Stimulated activated CD4-positive, alpha-beta T cell treated with anti-CD3 and anti-CD28 coated beads, Interleukin-4, amount 100 ng/mL, for 24 hours (primary cell): ENCODE measurements around the gene GBGT1.

Experiments used
- DNase-seq: peaks from one replicate; pipeline ENCODE4 v3.0.0-alpha.2; 2020

Gene GBGT1

DNA sequence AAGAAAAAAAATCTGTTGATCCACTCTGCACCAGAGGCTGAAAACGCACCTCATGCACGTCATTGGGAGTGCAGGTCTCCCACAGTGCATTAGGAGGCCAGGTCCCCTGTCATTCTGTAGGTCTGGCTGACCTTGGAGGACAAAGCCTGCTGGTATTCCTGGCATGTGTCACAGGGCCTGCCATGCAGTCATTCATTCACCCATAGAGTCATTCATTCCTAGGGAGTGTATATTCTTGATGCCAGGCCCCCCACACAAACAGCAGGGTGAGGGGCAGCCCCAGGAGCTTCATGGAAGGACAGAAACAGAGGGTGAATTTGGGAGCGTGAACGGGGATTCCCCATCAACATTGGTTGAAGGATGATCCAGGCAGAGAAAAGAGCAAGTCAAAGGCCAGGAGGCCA, 2.2 kb downstream of the GBGT1 start:
- no peak for DNase-seq

DNA sequence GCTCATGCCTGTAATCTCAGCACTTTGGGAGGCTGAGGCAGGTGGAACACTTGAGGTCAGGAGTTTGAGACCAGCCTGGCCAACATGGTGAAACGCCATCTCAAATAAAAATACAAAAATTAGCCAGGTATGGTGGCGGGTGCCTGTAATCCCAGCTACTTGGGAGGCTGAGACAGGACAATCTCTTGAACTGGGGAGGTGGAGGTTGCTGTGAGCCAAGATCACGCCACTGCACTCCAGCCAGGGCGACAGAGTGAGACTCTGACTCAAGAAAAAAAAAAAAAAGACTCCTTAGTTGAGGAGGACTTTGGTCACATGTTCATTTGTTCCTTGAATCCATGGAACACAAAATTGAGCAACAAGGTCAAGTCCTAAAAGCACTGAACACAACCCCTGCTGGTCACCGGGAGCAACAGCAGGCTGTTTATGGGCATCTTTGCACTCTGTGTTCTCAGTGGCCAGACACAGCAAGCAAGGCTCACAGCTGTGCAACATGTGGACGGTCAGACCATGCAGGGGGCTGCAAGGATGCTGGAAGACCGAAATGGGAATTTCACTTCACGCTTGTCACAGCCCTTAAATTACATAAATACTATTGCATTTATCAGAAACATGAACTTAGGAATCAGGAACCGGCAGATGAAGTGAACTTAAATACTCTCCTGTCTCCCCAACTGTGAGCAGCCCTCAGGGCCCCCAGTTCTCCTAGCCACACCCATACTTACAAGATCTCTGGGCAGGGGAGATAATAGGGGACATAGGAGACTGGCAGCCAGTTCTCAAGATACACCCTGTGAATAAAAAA, 2.8 kb downstream of the GBGT1 start:
- DNase-seq = peak; percentile 49

DNA sequence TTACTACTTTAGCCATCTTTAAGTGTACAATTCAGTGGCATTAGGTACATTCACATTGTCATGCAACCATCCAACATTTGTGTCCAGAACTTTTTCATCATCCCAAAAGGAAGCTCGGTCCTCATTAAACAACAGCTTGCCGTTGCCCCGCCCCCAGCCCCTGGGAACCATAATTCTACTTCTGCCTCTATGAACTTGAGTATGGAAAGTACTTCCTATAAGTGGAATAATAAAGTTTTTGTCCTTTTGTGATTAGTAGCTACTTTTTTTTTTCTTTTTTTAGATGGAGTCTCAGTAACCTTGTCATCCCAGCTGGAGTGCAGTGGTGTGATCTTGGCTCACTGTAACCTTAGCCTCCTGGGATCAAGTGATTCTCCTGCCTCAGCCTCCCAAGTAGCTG, 5.0 kb downstream of the GBGT1 start:
- DNase-seq = no peak

DNA sequence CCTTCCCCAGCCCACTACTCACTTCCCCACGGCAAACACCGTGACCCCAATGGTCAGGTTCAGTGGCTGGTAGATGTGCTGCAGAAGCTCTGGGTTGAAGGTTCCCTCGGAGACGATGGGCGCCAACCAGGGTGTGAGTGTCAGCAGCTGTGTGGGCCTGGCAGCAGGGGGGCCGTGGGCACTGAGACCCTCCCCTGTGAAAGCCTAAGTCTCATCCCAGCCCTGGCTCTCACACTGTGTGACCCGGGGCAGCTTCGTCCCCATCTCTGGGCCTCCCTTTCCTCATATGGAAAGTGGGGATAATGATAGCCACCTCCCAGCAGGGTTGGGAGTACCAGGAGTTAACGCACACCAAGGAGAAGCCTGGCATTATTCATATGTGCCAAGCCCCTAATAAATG, 8.6 kb downstream of the GBGT1 start:
- DNase-seq = no peak

DNA sequence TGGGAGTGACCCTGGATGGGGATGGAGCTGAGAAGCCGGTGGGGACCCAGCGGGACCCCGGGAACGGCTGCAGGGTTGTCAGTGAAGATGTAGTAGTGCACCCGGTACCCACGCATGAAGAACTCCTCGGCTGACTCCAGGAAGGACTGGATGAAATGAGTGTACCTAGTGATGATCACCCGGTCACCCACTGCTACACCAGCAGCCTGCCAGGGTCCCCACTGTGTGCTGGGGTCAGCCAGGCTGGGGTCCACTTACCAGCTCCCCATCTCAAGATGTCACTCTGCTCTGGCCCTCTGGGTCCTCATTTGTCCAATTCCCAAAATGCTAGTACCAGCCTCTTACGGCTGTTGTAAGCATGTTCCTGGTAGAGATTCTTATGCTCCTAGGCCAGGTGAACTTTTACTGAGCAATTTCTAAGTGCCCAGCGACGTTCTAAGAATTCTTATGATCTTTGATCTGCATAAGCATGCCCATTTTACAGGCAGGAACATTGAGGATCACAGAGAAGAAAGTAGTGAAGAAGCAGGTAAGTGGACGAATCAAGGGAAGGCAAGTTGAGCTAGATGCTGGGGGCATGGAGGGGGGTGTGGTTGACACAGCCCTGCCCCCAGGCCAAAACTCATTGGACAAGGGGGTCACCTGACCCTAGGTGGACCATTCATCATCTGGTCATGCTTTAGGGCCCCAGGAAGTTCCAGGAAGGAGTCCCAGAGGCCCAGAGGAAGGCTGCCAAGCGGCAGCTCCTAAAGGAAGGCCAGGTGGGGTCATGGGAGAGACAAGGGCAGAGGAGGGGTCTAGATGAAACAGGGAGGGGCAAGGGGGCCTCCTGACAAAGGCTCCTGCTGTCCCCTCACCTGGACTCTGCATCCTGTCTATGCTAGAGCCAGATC, 9.4 kb downstream of the GBGT1 start:
- no peak for DNase-seq

DNA sequence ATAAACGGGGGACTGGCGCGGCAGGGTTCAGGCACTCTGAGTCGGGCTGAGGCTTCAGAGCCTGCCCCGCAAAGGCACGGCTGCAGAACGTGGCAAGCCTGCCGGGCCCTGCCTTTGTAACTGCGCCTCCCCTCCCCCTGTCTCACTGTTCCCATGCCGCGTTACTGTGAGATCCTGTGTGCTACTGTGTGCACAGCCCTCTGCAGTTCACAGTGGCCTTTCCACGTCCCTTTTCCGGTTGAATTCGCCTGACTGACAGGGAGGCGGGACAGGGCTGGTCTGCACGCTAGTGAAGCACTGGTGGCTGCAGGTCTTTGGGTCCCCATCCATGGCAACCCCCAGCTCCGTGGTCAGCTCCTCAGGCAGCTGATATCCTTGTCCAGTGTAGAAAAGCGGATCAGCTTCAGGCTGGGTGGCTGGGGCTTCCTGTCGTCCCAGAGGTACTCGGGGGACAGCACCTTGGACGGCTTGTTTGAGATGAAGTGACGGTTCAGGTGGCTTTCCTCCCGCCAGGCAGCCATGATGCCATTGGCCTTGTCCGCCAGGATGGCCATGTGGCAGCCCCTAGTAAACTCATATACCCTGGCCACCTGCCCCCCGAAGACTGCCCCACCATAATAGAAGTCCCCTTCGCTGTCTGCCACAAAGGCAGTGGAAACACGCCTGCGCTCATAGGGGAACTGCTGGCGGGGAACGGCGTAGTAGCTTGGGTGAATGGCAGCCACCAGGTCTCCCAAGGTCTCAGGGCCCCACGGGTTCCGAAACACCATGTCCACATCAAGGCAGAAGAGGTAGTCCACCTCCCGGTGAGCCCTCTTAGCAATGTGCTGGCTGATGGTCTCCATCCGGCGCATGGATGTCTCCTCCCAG, 10.3 kb downstream of the GBGT1 start:
- DNase-seq = no peak

DNA sequence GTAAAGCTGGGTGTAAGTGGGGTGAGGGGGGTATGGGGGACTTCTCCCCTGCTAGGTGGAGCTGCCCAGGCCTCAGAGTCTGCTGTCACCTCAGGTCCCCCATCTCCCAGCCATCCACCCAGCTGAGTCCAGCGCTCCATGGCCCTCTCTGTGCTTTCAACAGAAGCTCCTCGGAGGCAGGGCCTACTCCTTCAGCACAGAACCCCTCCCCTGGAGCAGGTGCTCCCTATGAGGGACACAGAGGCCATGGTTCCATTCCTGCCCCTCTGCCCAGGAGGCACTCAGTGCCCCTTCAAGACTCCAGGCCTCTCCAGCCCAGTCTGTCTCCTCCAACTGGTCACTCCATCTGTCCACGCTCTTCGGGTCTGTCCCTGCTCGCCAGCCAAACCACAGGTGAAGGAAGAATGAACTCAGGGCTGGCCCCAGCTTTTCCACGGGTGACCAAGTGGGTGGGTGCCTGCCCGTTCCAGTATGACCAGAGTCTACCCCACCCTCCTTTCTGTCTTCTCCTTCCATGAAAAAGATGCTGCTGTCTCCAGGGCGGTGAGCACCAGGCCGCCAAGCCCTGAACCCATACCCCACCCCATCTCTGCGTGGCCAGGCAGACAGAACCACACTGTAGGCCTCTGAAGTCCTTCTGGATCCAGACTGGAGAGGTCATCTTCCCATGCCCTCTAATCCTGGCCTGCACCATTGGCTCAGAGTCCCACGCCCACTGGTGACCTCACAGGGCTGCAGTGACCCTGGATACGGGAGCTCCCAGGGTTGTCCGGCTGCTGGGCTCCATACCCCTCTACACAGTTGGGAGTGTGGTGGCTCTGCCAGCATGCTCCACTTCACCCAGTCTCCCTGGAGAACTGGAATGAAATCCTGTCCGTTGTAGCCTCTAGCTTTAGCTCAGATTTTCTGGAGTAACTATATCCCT, 11.9 kb downstream of the GBGT1 start:
- DNase-seq = no peak

DNA sequence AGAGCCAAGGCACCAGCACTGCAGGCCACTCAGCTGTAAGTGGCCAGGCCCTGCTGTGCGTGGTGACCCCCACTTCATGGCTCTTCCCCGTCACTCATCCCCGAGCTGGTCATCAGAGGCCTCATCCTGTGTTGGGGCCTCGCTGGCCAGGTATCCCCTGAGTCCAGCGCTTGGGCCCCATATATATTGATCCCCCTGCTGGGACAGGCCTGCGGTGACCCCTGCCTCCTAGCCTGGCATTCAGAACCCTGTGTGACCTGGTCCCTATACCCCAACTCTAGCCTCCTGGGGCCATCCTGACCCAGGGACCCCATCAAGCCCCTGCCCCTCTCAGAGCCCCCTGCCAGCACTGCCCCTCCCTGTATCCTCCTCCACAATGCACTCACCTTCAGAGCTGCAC, 12.7 kb downstream of the GBGT1 start:
- no peak for DNase-seq

DNA sequence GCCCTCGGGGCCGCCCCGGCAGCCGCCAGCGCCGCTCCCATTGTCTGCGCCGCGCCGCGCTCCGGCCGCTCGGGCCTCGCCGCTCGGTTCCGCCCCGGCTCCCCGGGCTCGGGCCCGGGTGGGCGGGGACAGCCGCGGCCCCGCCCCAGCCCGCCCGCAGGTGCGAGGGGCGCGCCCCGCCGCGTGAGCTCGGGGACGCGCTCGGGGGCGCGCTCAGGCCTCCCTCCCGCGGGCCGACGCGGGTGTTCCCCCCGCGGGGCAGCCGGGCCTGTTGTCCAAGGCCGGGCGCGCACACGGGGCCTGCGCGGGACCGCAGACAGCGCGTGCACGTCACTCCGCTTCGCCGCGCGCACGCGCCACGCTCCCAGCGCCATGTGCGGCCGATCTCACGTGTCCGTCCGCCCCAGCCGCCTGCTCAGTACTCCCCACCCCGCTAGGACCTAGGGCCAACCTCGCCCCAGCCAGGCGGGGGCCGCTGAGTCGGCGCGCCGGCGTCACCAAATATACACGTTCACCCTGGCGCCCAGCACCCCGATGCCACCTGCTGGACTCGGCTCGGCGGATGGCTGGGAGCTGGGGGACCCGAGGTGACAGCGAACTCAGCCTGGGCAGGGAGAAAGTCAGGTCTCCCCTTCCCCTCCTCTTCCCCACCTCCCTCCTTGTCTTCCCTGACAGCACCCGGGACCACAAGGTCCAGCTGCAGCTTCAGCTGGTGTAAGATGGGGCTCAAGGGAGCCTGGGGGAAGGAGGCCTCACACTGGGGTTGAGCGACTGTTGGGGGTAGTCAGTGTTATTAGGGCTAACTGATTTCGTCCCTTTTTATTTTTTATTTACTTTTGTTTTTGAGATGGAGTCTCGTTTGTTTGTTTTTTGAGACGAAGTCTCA, 14.3 kb downstream of the GBGT1 start:
- peak; percentile 82 for DNase-seq

DNA sequence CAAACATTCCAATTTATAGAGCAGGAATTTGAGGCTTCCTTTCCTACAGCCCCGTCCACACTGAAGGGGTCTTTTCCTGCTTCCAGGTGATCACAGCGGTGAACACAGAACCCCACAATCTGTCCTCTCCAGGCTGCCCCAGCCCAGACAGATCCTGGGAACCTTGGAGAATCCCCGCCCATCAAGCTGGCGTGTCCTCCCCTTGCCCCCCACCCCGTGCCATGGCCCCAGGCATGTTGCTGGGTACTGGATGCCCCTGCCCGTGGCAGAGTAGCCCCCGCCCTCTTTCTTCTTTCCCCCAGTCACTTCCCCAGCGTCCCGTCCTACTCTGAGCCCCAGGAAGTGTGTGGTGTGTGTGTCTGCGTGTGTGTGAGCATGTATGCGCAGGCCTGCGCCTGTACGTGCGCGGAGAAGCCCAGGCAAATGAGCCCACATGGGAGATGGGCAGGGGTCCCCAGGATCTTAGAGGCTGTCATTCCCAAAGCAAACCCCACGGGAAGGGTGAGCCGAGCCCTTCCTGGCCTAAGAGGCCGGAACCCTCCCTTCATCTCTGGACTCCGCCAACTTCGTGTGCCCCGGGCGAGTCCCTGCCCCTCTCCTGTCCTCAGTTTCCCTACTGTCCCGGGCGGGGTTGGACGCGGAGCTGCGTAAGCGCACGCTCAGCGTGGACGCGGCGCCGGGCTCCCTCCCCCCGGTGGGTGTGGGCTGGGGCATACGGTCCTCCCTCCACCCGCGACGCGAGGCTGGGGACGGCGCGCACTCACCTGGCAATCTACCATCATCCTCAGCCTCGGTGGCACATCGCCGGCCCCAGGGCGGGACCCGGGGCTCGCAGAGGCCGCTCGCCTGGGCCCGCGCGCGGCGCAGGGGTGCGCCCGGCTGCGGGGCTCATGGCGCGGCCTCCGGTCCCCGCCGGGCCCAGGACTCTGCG, 15.2 kb downstream of the GBGT1 start:
- peak; percentile 61 for DNase-seq

DNA sequence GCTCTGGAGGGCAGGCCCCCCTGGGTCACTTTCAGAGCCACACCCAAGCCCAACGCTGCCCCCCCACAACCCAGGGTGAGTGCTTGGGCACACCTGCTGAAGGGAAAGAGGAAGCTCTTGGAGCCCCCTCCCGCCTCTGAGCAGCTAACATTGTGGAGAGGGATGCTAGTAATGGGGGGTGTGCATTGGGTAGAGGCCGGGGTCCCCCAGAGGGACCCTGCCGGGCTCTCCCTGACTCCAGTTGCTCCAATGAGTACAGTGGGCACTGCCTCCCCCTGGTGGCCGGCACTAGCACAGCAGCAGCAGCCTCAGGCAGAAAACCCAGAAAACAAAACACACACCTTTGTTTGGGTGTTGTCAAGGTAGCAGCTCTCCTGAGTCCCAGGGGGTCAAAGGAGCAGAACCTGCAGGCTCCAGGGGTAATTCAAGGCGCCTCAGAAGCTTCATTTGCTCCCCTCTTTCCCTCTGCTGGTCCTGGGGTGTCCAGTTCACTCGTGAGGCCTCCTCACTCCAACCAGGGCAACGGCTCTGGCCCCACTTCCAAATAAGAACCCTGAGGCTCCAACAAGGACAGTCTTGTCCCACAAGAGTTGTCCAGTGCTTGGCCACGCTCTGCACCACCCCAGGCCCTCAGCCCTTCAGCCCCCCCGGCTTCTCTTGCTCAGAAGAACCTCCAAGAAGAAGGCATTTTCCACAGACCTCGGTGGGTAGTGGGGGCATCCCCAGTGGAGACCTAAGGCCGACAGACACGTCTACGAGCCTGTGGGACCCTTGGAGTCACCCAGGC, 16.1 kb downstream of the GBGT1 start:
- DNase-seq = peak; percentile 86

DNA sequence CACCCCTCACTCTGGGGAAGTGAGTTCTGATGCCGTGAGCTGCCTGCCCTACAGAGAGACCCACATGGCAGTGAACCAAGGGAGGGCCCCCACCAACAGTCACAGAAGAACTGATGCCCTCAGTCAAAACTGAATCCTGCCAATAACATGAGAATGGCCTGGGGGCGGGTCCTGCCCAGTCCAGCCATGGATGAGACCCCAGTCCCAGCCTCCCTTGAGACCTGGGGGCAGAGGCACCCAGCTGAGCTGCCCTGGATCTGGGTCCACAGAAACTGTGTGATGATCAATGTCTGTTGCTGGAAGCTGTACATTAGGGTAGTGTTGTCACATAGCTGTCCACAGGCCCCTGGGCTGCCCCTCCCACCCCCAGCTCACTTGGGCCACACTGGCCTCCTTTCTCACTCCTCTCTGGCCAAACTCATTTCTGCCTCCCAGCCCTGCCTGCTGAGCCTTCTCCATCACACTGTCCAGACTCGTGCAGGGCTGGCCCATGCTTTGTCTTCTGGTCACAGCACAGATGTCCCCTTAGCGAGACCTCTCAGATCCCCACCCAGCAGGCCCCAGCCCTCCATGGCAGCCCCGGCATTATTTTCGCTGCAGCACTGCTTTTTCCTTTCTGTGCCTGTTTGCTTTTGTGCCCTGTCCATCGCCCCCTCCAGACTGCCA, 16.8 kb downstream of the GBGT1 start:
- no peak for DNase-seq

DNA sequence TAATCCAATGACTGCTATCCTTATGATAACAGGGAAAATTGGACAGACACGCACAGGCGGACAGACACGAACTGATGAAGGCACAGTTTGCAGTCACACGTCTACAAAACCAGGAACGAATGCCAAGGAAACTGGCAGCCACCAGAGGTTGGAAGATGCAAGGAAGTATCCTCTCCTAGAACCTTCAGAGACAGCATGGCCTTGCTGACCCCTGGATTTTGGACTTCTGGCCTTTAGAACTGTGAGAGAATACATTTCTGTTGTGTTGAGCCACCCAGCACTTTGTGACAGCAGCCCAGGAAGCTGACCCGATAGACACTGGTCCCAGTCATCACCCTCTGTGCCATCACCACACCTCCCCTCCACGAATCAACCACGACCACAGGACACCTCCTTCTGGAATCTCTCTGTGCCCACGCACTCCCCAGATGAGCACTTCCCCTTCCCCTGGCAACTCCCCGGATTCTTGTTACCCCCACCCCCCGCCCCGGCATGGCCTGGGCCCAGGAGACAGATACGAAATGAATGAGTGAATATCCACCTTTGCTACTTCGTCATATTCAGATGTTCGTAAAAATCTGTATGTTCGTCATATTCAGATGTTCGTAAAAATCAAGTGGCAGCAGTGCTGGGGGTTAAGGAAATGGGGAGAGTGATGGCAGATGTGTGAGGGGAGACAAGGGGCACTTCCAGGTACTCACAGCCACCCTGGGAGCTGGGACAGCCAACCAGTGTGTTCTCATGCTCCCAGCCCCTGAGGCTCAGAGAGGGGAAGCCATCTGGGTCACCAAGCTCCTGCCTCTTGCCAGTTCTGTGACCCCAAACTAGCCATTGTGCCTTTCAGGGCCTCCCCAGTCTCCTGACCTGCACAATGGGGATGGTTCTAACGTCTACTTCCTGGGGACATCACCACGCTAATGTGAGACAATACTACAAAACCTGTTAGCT, 18.5 kb downstream of the GBGT1 start:
- no peak for DNase-seq

DNA sequence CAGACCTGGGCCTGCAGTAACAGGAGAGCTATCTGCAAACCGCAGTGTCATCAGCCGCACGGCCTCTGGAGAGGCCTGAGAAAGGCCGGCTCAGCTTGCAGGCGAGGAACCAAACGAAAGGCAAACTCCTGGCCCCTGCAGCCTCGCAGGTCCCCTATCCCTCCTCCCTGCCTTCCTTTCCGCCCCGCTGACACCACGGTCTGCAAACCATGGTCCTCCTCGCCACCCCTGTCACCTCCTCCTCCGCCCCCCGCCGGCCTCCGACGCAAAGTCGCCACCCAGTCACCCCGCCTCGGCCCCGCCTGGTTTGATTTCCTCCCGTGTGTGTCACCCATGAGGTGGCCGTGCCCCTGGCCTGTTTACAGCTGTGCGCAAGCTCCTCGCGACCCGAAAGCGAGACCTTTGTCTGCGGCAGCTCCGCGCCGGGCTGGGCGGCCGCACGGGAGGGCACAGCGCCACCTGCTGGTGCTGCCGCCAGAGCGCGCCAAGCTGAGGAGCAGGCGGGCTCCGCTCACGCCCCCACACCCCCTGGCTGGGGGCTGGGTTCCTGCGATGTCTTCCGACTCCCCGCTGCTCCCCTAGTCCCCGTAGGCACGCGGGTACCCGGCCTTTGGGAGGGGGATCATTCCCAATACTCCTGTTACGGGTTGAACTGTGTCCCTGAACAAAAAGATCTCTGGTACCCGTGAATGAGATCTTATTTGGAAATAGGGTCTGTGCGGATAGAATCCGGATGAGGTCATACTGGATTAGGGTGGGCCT, 19.4 kb downstream of the GBGT1 start:
- DNase-seq = peak; percentile 93

DNA sequence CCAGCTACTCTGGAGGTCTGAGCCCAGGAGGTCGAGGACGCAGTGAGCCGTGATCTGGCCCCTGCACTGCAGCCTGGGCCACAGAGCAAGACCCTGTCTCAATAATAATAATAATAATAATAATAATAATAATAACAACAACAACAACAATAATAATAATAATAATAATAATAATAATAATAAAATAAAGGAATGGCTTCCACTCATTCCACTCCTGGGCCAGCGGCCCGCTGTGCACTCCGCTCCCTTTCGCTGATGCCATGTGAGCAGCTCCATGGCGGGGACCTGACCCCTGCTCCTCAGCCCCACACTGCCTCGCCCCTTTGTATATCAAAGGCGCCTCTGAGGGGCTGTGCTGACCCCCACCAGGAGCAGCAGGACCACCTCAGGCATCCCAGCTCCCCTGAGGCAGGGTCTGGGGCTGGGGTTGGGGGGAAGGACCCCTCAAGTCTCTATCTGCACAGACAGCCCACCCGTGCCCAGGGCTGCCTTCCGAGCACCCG, 20.0 kb downstream of the GBGT1 start:
- DNase-seq = no peak
